NCI-H1105 (cell line): ENCODE measurements around the gene ARL6IP4.

Source experiments
- DNase-seq: peaks from one replicate; lab custom pipeline; 2025; lab: John Stamatoyannopoulos, UW

ARL6IP4 gene

DNA sequence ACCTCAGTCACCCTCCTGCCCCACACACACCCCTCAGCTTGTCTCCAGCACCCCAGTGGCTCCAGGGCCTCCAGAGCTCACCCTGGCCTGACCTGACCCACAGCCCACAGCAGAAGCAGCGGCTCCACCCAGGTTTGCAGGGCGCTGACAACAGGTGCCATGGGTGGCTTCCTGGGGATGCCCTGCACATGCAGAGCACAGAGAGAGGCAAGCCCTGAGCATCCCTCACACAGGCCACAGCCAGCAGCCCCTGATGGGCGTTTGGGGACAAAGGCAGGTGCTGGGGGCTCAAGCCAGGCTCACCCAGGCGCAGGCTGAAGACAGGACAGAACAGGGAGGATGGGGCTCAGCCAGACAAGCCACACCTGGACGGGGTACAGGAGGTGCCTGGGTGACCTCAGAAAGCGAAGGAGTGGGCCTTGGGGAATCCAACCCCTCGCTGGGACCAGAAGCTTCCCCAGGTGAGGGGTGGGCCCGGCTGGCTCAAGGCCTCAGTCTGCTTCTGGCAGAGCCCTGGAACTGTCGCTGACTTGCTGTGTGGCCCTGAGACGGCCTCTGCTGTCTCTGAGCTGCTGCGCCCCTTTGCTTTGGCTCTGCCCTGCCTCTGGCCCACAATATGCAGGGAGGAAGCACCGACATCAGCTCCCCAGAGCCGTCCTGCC lies 10.6 kb downstream of the ARL6IP4 start:
- no peak for DNase-seq

- no peak for DNase-seq
These were observed 11.3 kb downstream of the ARL6IP4 start for GRCh38 chr12:122991623-122992275.

- no peak for DNase-seq
These were observed 11.9 kb downstream of the ARL6IP4 start for GRCh38 chr12:122992386-122992785.

DNA sequence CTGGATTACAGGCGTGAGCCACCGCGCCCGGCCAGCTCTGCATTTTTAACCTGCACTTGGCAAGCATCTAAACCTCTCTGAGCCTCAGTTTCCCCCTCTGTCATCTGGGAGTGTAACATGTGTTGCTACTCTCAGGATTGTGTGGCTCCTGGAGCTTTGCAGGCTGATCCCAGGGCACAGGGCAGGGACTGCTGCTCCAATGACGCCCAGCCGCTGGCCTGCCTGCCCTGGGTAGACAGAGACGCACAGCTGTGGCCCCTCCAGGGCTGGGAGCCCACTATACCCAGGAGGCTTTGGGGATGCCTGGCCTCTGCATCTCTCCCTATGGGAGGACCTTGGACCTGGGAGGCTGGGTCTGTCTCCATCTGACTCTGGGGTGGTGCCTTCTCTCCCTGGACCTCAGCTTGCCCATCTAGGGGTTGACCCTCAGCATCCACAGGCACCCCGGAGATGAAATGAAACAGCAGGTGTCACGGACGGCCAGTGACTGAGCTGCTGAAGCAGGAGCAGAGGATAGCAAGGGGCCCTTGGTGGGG lies 13.7 kb downstream of the ARL6IP4 start:
- no peak for DNase-seq

DNA sequence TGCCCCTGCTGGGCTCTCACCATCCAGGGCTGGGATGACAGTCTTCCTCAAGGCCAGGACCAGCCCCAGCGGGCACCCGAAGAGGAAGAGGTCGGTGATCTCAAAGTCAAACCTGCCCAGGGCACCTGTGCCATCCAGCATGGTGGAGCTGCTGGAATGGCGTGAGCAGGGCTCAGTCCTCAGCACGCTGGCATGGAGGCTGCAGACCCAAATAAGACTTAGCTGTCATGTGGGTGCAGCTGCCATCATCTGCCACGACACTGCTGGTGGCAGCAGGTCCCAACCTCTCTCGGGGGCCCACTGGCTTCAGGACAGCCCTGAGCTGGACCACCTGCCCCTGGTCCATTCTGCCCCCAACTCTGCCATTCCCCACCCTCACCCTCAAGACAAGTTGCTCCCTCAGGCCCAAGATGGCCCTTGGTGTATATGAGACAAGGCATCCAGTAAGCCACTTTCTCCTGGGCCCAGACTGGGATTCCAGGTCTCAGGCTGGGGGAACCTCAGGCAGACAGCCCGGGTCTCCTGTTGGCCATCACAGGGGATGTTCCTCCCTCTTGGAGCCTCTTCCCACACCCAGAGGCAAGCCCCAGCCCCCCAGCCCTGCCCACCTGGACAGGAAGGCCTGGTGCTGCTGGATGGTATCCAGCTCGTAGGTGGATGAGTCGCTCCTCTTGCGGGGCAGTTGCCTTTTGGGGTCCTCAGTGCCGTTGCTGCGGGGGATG lies 14.5 kb downstream of the ARL6IP4 start:
- DNase-seq: no peak

GRCh38 chr12:122995503-122996187 lies 15.2 kb downstream of the ARL6IP4 start:
- no peak for DNase-seq

DNA sequence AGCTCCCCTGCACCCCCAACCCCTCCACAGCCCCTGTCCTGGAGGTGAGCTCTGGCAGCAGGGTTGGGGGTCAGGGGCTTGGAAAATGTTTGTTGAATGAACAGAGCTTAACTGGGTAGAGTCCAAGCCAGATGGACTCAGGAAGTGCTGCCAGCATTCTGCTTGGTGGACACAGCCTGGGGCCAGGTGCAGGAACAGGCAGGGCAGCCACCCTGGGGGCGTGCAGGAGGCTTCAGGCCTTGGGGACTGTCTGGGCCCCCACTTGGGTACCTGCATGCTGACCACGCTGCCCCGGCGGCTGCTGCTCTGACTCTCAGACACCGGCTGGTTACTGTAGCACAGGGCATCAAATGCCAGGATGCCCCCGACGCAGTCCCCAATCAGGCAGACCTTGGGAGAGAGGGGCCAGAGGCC lies 15.7 kb downstream of the ARL6IP4 start:
- no peak for DNase-seq

DNA sequence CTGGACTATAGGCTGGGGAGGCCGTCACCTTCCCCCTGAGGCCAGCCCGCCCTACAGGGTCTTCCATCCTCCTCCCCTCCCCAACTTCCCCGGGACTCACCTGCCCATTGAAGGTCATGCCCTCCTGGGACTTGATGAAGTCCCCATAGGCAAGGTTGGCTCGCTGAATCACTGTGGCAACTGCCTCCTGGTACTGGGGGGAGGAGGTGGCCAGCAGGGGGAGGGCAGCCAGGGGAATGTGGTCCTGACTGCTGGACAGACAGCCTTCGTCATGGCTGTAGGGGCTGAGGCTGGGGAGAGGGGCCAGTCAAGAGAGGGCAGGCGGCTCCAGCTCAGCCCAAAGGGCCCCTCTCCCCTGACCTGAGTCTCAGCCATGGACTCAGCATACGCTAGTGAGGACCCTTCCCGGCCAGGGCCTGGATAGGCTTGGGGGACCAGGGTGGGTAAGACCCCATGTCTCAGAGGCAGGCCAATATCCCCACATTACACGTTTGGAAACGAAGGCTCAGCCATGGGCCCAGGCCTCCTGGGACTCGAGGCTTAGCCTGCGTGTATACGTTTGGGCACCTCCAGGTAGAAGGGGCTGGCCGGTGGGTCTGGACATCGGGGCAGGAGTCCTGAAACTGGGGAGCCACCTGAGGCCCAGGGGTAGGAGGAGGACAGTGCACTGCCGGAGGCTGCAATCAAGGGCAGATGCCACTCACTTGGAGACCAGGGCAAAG lies 16.3 kb downstream of the ARL6IP4 start:
- no peak for DNase-seq

- no peak for DNase-seq
These were observed 17.1 kb downstream of the ARL6IP4 start for GRCh38 chr12:122997343-122998250.

DNA sequence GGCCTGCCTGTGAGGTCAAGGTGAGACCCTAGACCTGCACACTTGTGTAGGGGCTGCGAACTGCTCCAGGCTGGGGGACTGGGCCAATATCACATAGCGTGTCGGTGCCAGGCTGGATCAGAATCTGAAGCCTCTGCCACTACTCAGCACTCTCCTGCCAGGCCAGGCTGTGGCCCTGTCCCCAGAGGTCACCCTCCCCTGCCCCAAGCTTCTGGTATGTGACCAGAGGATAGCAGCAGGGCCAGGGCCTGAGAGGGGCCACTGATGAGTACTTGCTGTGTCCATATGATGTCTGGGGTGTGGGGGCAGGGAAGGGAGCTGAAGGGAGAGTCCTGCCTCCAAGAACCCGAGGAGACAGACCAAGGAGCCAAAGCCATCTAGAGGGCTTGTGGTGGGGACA lies 17.8 kb downstream of the ARL6IP4 start:
- no peak for DNase-seq

DNA sequence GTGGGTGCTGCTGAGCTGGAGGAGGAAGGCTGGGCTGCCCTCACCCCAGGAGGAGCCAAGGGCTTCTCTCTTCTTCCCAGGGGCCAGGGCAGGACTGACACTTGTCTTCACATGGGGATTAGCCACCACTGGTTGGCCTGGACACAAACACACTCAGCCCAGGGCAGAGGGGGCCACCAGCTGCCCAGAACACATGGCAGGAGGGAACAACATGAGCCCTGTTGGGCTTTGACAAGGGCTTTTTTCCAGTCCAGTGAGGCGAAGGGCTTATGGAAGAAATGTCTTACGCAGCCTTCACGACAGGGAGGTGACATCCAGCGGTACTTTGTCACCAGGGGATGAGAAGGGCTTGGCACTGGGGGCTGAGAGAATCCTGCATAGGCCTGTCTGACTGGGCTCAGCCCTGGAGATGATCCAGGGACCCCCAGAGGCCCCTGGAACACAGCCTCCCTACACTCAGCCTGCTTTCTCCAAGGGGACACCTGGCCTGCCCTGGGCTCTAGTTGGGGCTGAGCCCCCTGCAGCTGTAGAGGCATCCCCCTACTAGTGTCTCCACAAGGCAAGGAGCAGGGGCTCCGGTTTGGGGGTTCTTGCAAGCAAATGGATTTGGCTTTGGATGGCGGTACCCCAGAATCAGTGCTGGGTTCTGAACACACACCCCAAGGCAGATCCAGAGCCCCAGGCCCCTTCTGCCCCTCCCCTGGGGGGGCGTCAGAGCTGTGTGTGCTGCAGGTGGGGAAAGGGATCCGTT lies 18.9 kb downstream of the ARL6IP4 start:
- DNase-seq: no peak

- no peak for DNase-seq
These were observed 19.5 kb downstream of the ARL6IP4 start for GRCh38 chr12:122999986-123000420.

GRCh38 chr12:123000578-123000977 lies 20.1 kb downstream of the ARL6IP4 start:
- no peak for DNase-seq

DNA sequence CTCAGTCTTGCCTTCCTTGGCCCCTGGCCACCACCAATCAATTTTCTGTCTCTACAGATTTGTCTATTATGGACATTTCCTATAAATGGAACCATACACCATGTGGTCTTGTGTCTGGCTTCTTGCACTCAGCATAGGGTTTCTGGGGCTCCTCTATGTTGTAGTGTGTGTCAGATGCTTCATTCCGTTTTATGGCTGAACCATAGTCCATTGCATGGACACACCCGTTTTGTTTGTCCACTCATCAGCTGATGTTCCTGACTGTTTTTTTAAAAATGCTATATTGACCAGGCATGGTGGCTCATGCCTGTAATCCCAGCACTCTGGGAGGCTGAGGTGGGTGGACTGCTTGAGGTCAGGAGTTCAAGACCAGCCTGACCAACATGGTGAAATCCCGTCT lies 21.0 kb downstream of the ARL6IP4 start:
- no peak for DNase-seq

DNA sequence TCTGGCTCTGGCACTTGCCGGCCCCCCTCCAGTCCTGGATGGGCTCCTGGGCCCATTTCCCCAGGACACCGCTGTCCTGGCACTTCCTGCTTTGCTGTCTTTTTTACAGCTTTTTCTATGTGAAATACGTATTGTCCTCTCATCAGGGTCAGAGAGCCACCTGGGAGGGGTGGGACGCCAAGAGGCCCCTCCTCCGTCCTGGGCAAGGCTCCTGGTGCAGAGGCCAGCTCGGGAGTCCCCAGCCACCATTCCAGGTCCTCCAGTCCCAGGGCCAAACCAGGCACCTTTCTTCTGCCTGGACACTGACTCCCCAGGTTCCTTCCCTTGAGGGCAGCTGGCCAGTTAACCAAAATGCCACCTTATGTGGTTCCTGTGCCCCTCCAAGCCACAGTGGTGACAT lies 22.8 kb downstream of the ARL6IP4 start:
- DNase-seq: no peak

DNA sequence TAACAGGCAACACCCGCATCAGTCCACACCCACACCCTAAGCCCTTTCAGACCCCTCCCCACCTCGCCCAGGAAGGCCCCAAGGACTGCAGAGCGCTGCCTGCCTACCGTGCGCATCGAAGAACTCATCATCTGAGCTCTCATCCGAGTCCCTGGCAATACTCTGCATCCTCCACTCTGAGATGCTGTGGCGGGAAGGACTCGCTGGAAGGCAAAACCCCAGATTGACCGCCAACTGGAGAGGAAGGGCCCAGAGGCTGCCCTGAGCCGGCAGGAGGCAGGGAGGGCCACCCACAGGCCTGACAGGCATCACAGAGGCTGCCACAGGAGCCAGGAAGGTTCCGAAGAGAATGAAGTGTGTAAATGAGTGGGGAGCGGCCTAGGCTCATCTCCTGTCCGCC lies 23.8 kb downstream of the ARL6IP4 start:
- no peak for DNase-seq

DNA sequence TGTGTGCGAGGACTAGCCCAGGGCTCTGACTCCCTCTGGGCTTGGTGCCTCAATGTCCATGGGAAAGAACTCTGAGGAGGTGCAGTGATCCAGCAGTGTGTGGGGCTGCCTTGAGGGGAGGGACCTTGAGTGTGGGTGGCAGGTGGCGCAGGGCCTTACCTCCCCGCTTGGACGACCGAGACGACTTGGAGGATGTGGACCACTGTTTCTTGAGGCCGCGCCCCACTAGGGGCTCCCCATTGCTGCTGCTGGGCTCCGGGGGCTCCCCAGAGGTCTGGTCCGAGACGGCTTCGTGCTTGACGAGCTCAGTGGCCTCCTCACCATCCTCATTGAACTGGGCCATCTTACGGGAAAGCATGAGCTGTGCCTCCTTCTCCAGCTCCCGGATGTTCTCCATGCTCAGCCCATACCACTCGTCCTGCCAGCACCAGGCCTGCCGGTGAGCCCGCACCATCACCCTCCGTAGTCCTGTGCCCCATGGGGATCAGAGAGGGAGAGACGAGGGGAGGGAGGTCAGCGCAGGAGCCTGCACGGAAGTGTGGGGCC lies 24.7 kb downstream of the ARL6IP4 start:
- no peak for DNase-seq

GRCh38 chr12:123006977-123007376 lies 26.5 kb downstream of the ARL6IP4 start:
- no peak for DNase-seq

- no peak for DNase-seq
These were observed 29.6 kb downstream of the ARL6IP4 start for GRCh38 chr12:123010110-123010509.

DNA sequence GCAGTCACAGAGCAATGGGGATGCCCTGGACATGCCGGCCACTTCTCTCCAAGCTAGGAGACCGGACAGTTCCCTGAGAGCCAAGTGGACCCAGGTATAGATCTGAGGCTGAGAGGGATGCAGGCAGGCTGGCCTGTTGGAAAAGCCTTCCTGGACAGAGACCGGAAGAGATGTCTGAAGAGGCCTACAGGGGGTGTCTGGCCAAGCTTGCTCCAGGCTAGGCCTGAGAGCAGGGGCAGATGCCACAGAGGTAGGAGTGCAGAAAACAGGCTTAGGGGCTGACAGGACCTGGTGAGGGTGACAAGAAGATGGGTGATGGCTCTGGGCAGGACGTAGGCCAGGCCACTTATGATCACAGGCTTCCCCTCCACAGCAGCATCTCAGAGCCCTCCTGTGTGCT lies 30.2 kb downstream of the ARL6IP4 start:
- DNase-seq: no peak
